Activated T-helper 1 cell treated with anti-CD3 and anti-CD28 coated beads, Interleukin-12 subunit alpha, Interleukin-12 subunit beta, Interleukin-2, Interleukin-4 antibody, amounts not matched to agents 30 ng/mL and 10 ng/mL and 1 ng/mL, durations not matched to agents 14 hours and 24 hours and 36 hours (primary cell): ENCODE data around the gene C4BPA. TPM values are rescaled to one million over a fixed set of nuclear protein-coding genes. Genes with fewer than 3 reads are reported as not detected.

Source experiments
- DNase-seq: peaks from one replicate; pipeline ENCODE4 v3.0.0; 2021; ENCODE audit warnings: low spot score
- H3K27ac Mint-ChIP-seq: one replicate; pipeline ENCODE4 v1.8.0; 2021; ENCODE audit warnings: mild to moderate bottlenecking, mixed read lengths
- H3K27me3 Mint-ChIP-seq: one replicate; pipeline ENCODE4 v1.8.0; 2022; ENCODE audit warnings: mild to moderate bottlenecking, moderate library complexity, mixed read lengths; ENCODE audit not compliant: insufficient read depth
- H3K36me3 Mint-ChIP-seq: one replicate; pipeline ENCODE4 v1.8.0; 2021; ENCODE audit warnings: low read depth, mixed read lengths
- H3K4me1 Mint-ChIP-seq: one replicate; pipeline ENCODE4 v1.8.0; 2021; ENCODE audit warnings: low read depth, mixed read lengths
- H3K4me3 Mint-ChIP-seq: one replicate; pipeline ENCODE4 v1.8.0; 2021; ENCODE audit warnings: mild to moderate bottlenecking, moderate library complexity, mixed read lengths
- H3K9me3 Mint-ChIP-seq: one replicate; pipeline ENCODE4 v1.8.0; 2021; ENCODE audit warnings: mixed read lengths
- intact Hi-C: fragments of 100-400 bp; cut with micrococcal nuclease; formaldehyde crosslinking; loops from one replicate; pipeline ENCODE4 v1.15.1; 2024
- total RNA-seq: library from RNA; stranded (reverse); gene quantifications from 2 replicates; pipeline ENCODE4 v1.2.3, GENCODE V29; 2022

Gene C4BPA
- total RNA-seq, 1 donor from 2014 or later: not detected

- Mint-ChIP-seq H3K27ac (no peak overlapping the region), H3K27me3 (peaks cover 2% of the 10 kb centered on the region), H3K4me1 (peaks cover 7% of the 10 kb centered on the region), H3K36me3 (peaks cover 15% of the 10 kb centered on the region), H3K4me3 (no peak overlapping the region), H3K9me3 (peaks cover 5% of the 10 kb centered on the region)
- intact Hi-C loops: no loop called here
- no peak for DNase-seq
Observed at GRCh38 chr1:207102659-207103058, 1.4 kb upstream of the C4BPA start.

- Mint-ChIP-seq H3K9me3 (no peaks in the 10 kb centered on the region), H3K4me3 (no peak overlapping the region), H3K27me3 (peaks cover 8% of the 10 kb centered on the region), H3K27ac (no peak overlapping the region), H3K36me3 (peaks cover 2% of the 10 kb centered on the region), H3K4me1 (no peaks in the 10 kb centered on the region)
- DNase-seq: no peak
- intact Hi-C loops: no loop called here
Observed at GRCh38 chr1:207109004-207109403, 5.0 kb downstream of the C4BPA start.

GRCh38 chr1:207112616-207113296 is 8.7 kb downstream of the C4BPA start:
- intact Hi-C loops: no loop called here
- Mint-ChIP-seq H3K4me1 (no peaks in the 10 kb centered on the region), H3K27me3 (peaks cover 8% of the 10 kb centered on the region), H3K4me3 (no peak overlapping the region), H3K9me3 (no peaks in the 10 kb centered on the region), H3K27ac (no peak overlapping the region), H3K36me3 (no peaks in the 10 kb centered on the region)
- DNase-seq: no peak

DNA sequence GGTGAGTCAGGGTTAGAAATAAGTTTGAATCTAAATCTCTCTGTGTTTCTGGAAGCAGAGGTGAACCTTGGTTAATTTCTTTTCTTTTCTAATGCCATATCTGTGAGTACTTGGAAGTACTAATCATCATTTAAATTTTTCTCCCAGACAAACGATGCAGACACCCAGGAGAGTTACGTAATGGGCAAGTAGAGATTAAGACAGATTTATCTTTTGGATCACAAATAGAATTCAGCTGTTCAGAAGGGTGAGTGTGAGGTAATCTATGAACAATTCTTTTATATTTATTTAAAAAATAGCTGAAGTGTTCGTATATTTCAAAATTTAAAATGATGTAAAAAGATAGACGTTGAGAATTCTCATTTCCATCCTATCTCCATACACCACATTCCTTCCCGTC is 11.2 kb downstream of the C4BPA start:
- no peak overlapping the region for H3K27ac Mint-ChIP-seq
- H3K4me1 Mint-ChIP-seq: no peaks in the 10 kb centered on the region
- H3K27me3 Mint-ChIP-seq: peaks cover 8% of the 10 kb centered on the region
- intact Hi-C loops: no loop called here
- H3K9me3 Mint-ChIP-seq: no peaks in the 10 kb centered on the region
- DNase-seq: no peak
- H3K4me3 Mint-ChIP-seq: no peak overlapping the region
- H3K36me3 Mint-ChIP-seq: no peaks in the 10 kb centered on the region

GRCh38 chr1:207124389-207124788 is 20.4 kb downstream of the C4BPA start:
- no peak for DNase-seq
- H3K4me1 Mint-ChIP-seq: no peaks in the 10 kb centered on the region
- peaks cover 5% of the 10 kb centered on the region for H3K27me3 Mint-ChIP-seq
- no peak overlapping the region for H3K4me3 Mint-ChIP-seq
- H3K27ac Mint-ChIP-seq: no peak overlapping the region
- H3K36me3 Mint-ChIP-seq: peaks cover 6% of the 10 kb centered on the region
- H3K9me3 Mint-ChIP-seq: peaks cover 33% of the 10 kb centered on the region
- intact Hi-C loops: no loop called here

GRCh38 chr1:207128336-207128921 is 24.4 kb downstream of the C4BPA start:
- no peak for DNase-seq
- peaks cover 7% of the 10 kb centered on the region for H3K36me3 Mint-ChIP-seq
- H3K4me1 Mint-ChIP-seq: no peaks in the 10 kb centered on the region
- peaks cover 44% of the 10 kb centered on the region for H3K9me3 Mint-ChIP-seq
- peaks cover 9% of the 10 kb centered on the region for H3K27me3 Mint-ChIP-seq
- H3K27ac Mint-ChIP-seq: no peak overlapping the region
- intact Hi-C loops: no loop called here
- H3K4me3 Mint-ChIP-seq: no peak overlapping the region

DNA sequence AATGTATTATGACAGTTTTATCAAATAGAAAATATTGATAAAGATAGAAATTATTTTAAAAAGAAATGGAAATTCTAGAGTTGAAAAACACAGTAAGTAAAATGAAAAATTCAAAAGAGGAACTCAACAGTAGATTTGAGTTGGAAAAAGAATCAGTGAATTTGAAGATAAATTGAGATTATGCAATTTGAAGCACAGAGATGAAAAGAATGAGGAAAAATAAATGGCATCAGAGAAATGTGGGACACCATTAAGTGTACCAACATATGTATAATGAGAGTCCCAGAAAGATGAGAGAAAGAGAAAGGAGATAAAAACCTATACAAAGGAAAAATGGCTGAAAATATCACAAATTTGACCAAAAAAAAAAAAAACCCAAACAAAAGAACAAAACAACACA is 25.0 kb downstream of the C4BPA start:
- peaks cover 7% of the 10 kb centered on the region for H3K36me3 Mint-ChIP-seq
- H3K4me1 Mint-ChIP-seq: no peaks in the 10 kb centered on the region
- H3K27me3 Mint-ChIP-seq: peaks cover 9% of the 10 kb centered on the region
- no peak for DNase-seq
- intact Hi-C loops: no loop called here
- H3K4me3 Mint-ChIP-seq: no peak overlapping the region
- no peak overlapping the region for H3K27ac Mint-ChIP-seq
- peaks cover 43% of the 10 kb centered on the region for H3K9me3 Mint-ChIP-seq

DNA sequence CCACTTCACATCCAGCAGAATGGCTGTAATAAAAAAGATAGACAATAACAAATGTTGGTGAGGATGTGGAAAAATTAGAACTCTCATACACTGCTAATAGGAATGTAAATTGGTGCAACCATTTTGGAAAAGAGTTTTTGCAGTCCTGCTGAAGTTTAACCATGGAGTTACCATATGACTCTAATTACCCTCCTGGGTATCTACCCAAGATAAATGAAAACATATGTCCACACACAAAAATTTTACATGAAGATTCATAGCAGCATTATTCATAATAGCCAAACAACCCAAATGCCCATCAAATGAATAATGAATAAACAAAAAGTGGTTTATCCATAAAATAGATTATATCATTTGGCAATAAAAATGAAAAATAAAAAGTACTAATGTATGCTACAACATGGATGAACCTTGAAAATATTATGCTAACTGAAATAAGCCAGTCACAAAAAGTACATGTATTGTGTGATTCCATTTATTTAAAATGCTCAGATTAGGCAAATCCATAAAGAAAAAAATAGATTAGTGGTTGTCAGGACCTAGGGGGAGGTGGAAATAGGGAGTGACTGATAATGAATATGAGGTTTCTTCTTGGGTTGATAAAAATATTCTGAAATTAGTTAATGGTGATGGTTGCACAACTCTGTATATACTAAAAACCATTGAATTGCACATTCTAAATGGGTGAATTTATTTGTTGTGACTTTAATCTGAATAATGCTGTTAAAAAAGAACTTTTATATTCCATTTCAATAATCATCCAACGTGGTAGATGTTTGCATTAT is 26.4 kb downstream of the C4BPA start:
- Mint-ChIP-seq H3K27ac (no peak overlapping the region), H3K4me3 (no peak overlapping the region), H3K4me1 (no peaks in the 10 kb centered on the region), H3K27me3 (peaks cover 9% of the 10 kb centered on the region), H3K36me3 (peaks cover 7% of the 10 kb centered on the region), H3K9me3 (peaks cover 42% of the 10 kb centered on the region)
- intact Hi-C loops: no loop called here
- no peak for DNase-seq

DNA sequence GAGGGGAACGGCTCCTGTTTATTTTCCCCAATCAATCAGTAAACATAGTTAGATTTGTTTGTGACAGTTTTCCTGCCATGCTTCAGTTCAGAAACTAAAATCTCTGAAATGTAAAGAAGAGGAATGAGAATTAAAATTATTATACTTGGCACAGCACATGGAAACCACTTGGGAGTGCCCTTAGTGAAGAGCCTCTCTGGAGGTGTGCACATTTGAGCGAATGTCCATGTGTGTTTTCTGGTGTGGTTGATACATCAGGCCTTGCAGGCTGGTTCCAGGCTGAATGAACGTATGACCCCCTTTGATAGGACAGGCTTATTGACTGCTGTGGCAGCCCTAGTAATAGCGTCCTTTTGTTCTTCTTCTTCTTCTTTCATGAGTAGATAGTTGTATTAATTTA is 27.1 kb downstream of the C4BPA start:
- intact Hi-C loops: no loop called here
- no peak overlapping the region for H3K27ac Mint-ChIP-seq
- H3K27me3 Mint-ChIP-seq: peaks cover 9% of the 10 kb centered on the region
- no peak overlapping the region for H3K4me3 Mint-ChIP-seq
- peaks cover 7% of the 10 kb centered on the region for H3K36me3 Mint-ChIP-seq
- H3K9me3 Mint-ChIP-seq: peaks cover 40% of the 10 kb centered on the region
- H3K4me1 Mint-ChIP-seq: no peaks in the 10 kb centered on the region
- DNase-seq: no peak

DNA sequence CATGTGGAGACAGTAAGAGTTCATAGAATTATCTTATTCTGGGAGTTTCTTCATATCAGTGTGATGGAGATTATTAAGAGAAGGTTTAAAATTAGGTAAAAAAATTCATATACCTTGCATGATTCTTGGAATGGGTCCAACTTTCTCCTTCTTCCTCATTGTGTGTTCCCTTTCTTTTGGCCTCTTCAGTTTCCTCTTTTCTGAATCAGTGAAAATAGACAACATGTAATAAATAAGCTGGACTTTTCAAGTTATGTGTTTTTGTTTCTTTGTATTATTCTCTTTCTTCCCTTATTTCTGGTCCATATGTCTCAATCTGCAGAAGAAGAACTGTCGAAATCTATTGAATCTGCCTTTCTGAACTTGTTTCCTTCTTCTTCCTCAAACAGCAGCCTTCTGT is 30.5 kb downstream of the C4BPA start:
- H3K27me3 Mint-ChIP-seq: peaks cover 5% of the 10 kb centered on the region
- no peak overlapping the region for H3K27ac Mint-ChIP-seq
- intact Hi-C loops: no loop called here
- no peaks in the 10 kb centered on the region for H3K4me1 Mint-ChIP-seq
- DNase-seq: no peak
- peaks cover 2% of the 10 kb centered on the region for H3K36me3 Mint-ChIP-seq
- peaks cover 25% of the 10 kb centered on the region for H3K9me3 Mint-ChIP-seq
- H3K4me3 Mint-ChIP-seq: no peak overlapping the region

GRCh38 chr1:207139616-207140015 is 35.6 kb downstream of the C4BPA start:
- no peaks in the 10 kb centered on the region for H3K36me3 Mint-ChIP-seq
- DNase-seq: no peak
- no peaks in the 10 kb centered on the region for H3K4me1 Mint-ChIP-seq
- no peaks in the 10 kb centered on the region for H3K27me3 Mint-ChIP-seq
- no peak overlapping the region for H3K27ac Mint-ChIP-seq
- intact Hi-C loops: no loop called here
- no peak overlapping the region for H3K4me3 Mint-ChIP-seq
- H3K9me3 Mint-ChIP-seq: peaks cover 11% of the 10 kb centered on the region

DNA sequence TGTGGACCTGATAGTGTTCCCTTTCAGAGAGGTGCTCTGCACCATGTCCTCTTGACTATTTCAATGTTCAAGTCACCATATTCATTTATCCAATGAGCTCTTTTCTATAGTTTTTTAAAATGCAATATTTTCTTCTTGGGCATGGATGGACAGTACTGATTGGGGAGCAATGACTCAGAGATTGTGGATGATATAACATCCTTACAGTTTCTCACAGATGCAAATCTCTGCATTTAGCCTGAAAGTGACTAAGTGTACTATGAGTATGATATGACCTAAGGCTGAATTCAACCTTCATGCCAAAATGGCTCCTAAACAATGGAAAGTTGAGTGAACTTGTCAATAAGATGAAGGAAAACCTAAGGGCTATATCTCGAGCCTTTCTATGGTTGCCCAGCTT is 36.5 kb downstream of the C4BPA start:
- intact Hi-C loops: no loop called here
- no peak for DNase-seq
- Mint-ChIP-seq H3K27me3 (no peaks in the 10 kb centered on the region), H3K36me3 (no peaks in the 10 kb centered on the region), H3K27ac (no peak overlapping the region), H3K9me3 (peaks cover 14% of the 10 kb centered on the region), H3K4me1 (no peaks in the 10 kb centered on the region), H3K4me3 (no peak overlapping the region)

DNA sequence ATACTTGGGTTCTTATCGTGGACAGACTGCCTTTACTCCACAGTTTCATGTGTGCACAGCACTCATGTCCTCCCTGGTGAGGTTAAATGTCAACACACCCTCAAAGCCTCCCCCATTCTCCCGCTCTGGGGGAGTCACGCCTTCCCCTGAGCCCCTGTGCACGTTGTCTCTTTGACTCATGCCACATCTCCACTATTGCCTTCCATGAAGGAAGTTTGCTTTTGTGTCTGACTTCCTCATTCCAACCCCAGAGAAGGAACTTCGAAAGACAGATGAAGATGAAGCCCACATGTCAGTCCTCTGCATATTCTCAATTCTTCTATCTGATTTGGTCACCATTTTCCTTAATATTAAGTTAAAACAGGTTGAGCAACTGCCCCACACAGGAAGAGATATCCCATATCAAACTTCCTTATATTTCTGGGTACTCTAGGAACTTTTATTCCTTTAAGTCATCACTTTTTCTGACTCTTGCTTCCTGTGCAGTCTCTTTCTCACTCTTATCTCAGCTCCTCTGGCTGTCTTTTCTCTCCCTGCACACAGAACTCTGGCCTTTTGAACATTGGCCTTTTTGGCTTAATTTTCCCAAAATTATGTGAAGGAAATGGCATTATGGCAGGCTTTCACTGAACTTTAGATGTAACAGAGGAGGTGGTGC is 41.5 kb downstream of the C4BPA start:
- DNase-seq: no peak
- H3K4me1 Mint-ChIP-seq: no peaks in the 10 kb centered on the region
- H3K36me3 Mint-ChIP-seq: no peaks in the 10 kb centered on the region
- H3K9me3 Mint-ChIP-seq: peaks cover 13% of the 10 kb centered on the region
- no peaks in the 10 kb centered on the region for H3K27me3 Mint-ChIP-seq
- intact Hi-C loops: no loop called here
- H3K27ac Mint-ChIP-seq: no peak overlapping the region
- H3K4me3 Mint-ChIP-seq: no peak overlapping the region
